NCI-H2107 (cell line): ENCODE data around the gene RNF213.
A peak's percentile ranks its signal among the peaks of the same experiment; 100 is the strongest.

Experiments used
- DNase-seq: peaks from one replicate; lab custom pipeline; 2025; lab: John Stamatoyannopoulos, UW

RNF213 gene

DNA sequence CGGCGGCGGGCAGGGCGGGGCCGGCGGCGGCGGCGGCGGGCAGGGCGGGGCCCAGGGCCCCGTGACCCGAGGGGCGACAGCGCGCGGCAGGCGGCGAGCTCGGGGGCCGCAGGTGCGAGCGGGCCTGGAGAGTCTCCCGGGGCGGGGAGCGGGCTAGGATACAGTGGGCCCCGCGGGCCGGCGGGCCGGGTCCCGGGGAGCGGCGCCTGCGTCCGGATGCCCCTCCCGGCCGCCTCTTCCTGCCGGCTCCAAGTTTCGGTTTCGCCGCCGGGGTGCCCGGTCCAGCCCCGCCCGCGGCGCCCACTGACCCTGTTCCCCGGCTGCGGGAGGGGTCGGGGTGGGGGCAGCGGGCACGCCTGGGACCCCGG, at the start of gene RNF213:
RNF213 (plus strand) TSS at position 62 of the 368 bp plus-strand sequence. CDS start 2,830 bp downstream, outside the sequence.
- no peak for DNase-seq

DNA sequence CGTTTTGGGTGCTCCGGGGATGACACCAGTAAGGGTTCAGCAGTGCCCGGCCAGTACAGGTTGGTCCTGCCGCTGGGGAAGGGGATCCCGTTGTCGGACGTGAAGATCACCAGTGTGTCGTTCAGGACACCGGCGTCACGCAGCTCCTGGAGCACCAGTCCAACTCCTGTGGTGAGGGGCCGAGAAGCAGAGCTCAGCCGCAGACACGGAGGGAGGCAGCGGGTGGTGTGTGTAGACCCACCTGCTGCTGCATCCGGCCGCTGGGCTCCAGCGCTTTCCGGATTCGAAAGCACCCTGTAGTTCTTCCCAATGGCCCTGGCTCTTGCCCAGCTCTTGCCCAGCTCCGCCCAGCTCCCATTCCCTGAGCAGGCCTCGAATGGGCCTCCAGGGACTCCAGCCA, 48.5 kb upstream of the RNF213 start:
- DNase-seq: peak; percentile 76

DNA sequence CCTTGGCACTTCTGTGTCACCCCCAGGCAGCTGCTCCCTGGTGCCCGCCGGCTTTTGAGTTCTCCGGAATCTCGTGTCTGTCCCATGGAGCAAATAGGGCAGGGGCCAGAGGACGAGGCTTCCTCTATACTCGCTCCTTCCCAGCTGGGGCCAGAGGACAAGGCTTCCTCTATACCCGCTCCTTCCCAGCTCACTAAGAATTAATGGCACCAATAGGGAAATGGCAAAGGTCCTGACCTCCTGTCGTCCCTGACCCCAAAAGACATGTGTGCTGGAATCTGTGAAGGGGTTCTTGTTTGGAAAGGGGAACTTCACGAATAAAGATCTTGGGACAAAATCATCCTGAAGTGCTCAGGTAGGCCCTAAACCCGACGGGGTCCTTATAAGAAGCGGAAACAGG, 48.1 kb upstream of the RNF213 start:
- DNase-seq: no peak

DNA sequence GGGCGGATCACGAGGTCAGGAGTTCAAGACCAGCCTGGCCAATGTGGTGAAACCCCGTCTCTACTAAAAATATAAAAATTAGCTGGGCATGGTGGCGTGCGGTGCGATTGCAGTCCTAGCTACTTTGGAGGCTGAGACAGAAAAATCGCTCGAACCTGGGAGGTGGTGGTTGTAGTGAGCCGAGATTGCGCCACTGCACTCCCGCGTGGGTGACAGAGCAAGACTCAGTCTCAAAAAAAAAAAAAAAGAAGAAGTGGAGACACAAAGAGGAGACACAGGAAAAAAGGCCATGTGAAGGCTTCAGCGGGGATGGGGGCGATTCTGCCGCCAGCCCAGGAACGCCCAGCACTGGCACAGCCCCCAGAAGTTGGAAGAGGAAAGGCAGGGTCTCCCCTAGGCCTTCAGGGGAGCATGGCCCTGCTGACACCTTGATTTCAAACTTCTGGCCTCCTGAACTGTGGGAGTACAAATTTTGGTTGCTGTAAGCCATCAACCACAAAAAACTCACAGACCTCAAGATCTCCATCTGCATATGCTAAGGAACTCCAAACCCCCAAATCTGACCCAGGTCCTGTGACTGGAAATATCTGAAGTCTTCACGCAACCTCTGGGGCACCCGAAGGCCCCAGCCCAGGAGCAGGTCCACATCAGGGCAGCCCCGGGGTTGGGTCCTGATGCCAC, 47.5 kb upstream of the RNF213 start:
- DNase-seq: no peak

DNA sequence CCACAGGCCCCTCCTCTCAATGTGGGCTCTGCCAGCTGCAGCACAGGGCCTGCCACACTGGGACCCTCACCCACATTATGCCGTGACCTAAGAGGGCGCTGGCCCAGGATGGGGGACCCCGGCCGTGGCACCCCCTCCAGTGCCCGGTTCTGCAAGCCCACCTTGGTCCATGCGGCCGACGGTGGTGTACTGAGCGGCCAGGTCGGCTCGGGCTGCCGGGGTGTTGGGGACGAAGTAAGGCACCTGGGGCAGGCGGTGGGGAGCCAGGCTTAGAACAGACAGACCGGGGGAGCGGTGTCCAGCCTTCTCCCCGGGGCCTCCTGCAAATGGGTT, 47.0 kb upstream of the RNF213 start:
- DNase-seq: no peak

- DNase-seq: no peak
These were observed 46.4 kb upstream of the RNF213 start for GRCh38 chr17:80214012-80214877.

GRCh38 chr17:80214878-80215210, 45.8 kb upstream of the RNF213 start:
- DNase-seq: no peak

DNA sequence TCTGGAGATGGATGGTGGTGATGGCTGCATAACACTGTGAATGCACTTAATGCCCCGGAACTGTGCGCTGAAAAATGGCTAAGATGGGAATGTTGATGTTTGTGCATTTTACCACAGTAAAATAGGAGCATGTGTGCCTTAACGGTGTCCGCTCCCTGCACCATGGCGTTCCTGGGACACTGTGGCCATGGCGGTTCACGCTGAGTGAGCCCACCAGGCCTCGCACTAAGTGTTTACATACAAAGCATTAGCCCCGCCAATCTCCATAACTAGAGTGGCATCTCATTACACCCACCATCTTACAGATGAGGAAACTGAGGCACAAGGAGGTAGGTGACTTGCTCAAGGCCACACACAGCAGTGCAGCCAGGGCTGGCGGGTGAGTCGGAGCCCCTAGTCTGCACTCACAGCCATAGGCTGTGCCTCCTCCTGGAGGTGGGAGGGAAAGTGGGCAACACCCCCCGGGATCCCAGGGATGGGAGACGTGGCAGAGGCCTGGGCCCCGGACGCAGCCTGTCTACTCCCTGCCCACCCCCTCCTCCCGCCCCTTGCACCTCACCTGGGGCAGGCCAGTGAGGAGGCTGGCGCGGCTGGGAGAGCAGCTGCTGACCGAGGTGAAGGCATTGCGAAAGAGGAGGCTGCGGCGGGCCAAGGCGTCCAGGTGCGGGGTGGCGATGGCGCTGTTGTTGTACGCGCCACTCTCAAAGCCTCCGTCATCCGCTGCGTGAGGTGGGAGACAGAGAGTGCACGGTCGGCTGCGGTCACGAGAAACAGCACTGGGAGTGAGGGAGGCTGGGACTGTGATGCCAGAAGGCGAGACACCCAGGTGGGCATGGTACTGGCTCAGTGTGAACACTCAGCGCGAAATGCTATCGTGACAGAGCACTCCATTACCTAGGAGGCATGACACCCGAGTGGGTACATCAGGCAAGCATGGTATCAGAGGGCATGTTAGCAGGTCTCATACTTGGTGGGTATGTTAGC, 43.9 kb upstream of the RNF213 start:
- DNase-seq: no peak

- DNase-seq: no peak
These were observed 42.8 kb upstream of the RNF213 start for GRCh38 chr17:80217703-80218362.

DNA sequence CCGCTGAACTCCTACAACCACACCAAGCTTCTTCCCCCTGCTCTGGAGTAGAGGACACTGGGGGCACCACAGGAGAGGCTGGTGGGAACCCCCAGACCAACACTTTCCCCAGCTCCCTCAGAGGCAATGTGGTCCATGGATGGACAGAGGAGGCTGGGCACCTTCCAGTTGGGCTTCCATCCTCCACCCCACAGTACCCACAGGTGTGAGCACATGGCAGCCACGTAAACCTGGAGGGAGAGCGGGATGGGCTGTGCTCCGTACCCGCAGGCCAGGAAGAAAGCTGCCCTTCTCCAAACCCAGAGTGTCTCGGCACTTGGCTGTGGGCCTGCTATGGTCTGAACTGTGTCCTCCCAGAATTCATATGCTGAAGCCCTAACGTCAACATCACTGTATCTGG, 42.3 kb upstream of the RNF213 start:
- DNase-seq: no peak

DNA sequence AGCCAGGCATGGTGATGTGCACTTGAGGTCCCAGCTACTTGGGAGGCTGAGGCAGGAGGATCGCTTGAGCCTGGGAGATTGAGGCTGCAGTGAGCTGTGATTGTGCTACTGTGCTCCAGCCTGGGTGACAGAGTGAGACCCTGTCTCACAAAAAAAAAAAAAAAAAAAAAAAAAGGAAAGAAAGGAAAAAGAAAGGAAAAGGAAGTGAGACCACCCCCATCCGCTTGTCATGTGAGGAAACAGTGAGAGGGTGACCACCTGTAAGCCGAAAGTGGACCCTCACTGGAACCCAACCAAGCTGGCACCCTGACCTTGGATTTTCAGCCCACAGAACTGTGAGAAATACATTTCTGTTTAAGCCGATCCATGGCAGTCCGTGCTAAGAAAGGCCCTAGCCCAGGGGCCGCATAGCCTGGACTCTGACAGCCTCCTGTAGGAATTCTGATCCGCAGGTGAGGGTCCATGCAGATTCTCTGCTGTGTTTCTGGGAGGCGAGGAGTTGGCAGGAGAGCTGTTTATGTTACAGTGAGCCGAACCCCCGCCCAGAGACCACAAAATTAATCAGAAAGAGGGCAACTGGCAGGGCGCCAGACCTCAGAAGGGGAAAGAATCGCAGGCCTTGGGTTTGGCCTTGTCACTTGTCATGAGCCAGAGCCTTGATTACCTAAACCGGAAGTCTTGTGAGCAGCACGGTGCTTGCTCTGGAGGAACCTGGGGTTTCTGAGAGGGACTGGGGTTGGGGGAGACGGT, 41.5 kb upstream of the RNF213 start:
- DNase-seq: peak; percentile 65

- no peak for DNase-seq
These were observed 40.9 kb upstream of the RNF213 start for GRCh38 chr17:80219763-80220053.

- DNase-seq: no peak
These were observed 40.5 kb upstream of the RNF213 start, which contains the start of the genes SGSH and SLC26A11 for GRCh38 chr17:80220054-80220735. SGSH (minus strand) TSS chr17:80220333; CDS start chr17:80220313, 20 bp downstream. SLC26A11 (plus strand) TSS chr17:80220427; CDS start chr17:80221561, 1,134 bp downstream.

- no peak for DNase-seq
These were observed 39.9 kb upstream of the RNF213 start for GRCh38 chr17:80220736-80221215.

DNA sequence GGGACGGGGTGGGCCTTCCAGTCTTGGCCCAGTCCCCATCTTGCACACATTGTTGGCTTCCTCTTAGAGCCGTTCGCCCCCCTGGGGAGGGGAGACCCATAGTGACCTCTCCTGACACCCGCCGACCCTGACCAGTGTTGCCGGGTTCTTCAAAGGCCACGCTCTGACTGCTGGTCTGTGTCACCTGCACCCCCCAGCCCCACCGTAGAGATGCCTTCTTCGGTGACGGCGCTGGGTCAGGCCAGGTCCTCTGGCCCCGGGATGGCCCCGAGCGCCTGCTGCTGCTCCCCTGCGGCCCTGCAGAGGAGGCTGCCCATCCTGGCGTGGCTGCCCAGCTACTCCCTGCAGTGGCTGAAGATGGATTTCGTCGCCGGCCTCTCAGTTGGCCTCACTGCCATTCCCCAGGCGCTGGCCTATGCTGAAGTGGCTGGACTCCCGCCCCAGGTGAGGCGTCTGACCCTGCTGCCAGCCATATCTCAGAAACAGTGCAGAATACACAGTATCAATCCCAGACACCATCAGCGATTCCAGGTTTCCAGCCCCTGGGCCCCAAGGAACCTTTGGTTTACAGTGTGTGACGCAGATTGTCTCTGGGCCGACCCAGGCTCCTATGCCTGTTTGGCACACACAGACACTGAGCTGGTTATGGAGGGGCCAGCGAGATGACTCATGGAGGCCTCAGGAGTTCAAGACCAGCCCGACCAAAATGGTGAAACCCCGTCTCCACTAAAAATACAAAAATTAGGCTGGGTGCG, 39.1 kb upstream of the RNF213 start:
- DNase-seq: no peak

DNA sequence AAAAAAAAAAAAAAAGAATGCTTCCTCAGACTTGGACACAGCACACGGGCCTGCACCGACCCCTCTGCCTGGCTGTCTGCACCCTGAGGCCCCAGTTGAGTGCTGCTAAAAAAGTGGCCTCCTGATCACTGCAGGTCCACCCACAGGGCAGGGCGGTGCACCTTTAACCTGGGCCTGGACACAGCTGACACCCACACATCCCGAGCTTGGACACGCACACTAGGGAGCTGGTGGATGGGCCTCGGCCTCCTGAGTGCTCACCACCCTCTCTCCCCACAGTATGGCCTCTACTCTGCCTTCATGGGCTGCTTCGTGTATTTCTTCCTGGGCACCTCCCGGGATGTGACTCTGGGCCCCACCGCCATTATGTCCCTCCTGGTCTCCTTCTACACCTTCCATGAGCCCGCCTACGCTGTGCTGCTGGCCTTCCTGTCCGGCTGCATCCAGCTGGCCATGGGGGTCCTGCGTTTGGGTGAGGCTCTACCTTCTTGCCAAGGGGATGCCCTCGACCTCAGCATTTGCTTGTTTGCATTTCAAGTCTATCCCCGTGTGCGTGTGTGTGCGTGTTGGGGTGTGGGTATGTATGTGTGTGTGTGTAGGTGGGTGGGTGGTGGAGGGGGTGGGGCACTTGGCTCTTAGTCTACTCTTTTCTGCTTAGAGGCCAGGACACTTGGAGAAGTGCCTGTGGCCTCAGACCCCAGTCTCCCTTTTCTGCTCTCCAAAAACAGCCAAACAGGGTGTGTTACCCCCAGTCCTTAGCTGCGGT, 38.1 kb upstream of the RNF213 start:
- no peak for DNase-seq

DNA sequence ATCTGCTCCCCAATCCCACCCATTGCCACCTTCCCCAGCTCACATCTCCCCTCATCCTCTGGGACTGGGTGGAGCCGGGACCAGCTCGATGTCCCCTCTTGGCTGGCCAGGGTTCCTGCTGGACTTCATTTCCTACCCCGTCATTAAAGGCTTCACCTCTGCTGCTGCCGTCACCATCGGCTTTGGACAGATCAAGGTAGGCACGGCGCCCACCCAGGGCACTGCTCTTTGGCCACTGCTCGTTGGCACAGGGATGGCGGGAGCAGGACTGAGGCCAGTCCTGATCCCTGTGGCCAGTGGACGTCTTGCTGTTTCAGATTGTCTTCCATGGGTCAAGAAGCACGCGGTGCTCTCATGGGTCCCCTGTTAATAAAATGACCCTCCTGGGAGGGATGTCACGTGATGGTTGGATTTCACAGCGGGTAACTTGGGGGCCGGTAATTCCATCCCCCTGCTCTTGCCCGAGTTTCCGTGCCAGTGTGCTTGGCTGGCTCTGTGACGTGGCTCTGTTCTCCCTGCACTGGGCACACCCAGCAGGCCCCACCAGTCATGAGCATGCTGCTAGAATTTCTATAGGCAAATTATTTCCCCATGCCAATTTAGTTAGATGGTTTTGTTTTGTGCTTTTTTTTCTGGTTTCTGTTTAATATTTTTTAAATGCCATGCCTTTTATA, 37.4 kb upstream of the RNF213 start:
- DNase-seq: no peak

- DNase-seq: no peak
These were observed 36.7 kb upstream of the RNF213 start for GRCh38 chr17:80223838-80224497.
